Suprapubic skin (tissue), 4 donors: ENCODE results near the gene MORN4. TPM values are rescaled to one million over a fixed set of nuclear protein-coding genes. Genes with fewer than 3 reads are reported as not detected.

ENCODE experiments used
- DNase-seq, 2 donors: peaks; one replicate each; pipeline ENCODE4 v3.0.0-alpha.2; 2019; ENCODE audit warnings: low spot score in 2 of 2
- H3K27ac ChIP-seq: fragments of 200-600 bp; sonication (generic); one replicate; pipeline ENCODE4 v1.5.1; 2019
- H3K27me3 ChIP-seq: fragments of 200-600 bp; sonication (generic); one replicate; pipeline ENCODE4 v1.5.1; 2019
- H3K36me3 ChIP-seq: fragments of 200-600 bp; sonication (generic); one replicate; pipeline ENCODE4 v1.5.1; 2019
- H3K4me1 ChIP-seq: fragments of 200-600 bp; sonication (generic); one replicate; pipeline ENCODE4 v1.5.1; 2019
- H3K4me3 ChIP-seq: fragments of 200-600 bp; sonication (generic); one replicate; pipeline ENCODE4 v1.5.1; 2019; ENCODE audit warnings: mild to moderate bottlenecking
- H3K9me3 ChIP-seq: fragments of 200-600 bp; sonication (generic); one replicate; pipeline ENCODE4 v1.5.1; 2019
- CTCF ChIP-seq, 2 donors: fragments of 200-600 bp in 1 of 2; fragments of 450-650 bp in 1 of 2; sonication (generic) in 1 of 2; IDR thresholded peaks; one replicate each; pipeline ENCODE4 v1.5.1; 2016 to 2019; ENCODE audit warnings: antibody characterized with exemption in 2 of 2, mild to moderate bottlenecking in 1 of 2, moderate library complexity in 1 of 2
- EP300 ChIP-seq: sonication (generic); formaldehyde crosslinking; IDR thresholded peaks from one replicate; pipeline ENCODE4 v1.6.1; 2017; ENCODE audit warnings: antibody characterized with exemption
- POLR2A ChIP-seq, 2 donors: fragments of 450-650 bp; IDR thresholded peaks; one replicate each; pipeline ENCODE4 v1.6.1; 2017; ENCODE audit warnings: antibody characterized with exemption in 2 of 2, mild to moderate bottlenecking in 2 of 2, moderate library complexity in 2 of 2
- POLR2AphosphoS5 ChIP-seq, 3 donors: sonication (generic); formaldehyde crosslinking; IDR thresholded peaks; one replicate each; pipeline ENCODE4 v1.6.1; 2017; ENCODE audit warnings: antibody characterized with exemption in 3 of 3
- WGBS: methylation state at CpG from one replicate; pipeline ENCODE4 v1.1.5; 2018; 5-methylcytosine and 5-hydroxymethylcytosine counted together
- total RNA-seq, 4 donors: library from RNA; depleted of rRNA; stranded (reverse); fragments of >200 nt; gene quantifications; one replicate each; pipeline ENCODE4 v1.1.0, GENCODE V29; 2016

MORN4 gene
- total RNA-seq, 4 donors from 2014 or later = 1.3 to 5.6 (median 2.4) TPM

- H3K4me3 ChIP-seq = no peak overlapping the region
- TF ChIP-seq CTCF (IDR thresholded peaks at IDR 0.05) = no peak
- TF ChIP-seq POLR2AphosphoS5 (IDR thresholded peaks at IDR 0.05) = peak in 1 of 3 donors; percentile 12
- peak; percentile 84 for TF ChIP-seq EP300
- no peaks in the 10 kb centered on the region for H3K36me3 ChIP-seq
- no peaks in the 10 kb centered on the region for H3K9me3 ChIP-seq
- H3K4me1 ChIP-seq = peaks cover 24% of the 10 kb centered on the region
- WGBS = 39% methylated on average over 10 of the region's 10 CpGs
- peak overlapping the region; percentile 72 for H3K27ac ChIP-seq
- H3K27me3 ChIP-seq = no peaks in the 10 kb centered on the region
- DNase-seq = no peak
Observed at GRCh38 chr10:97596101-97597082, 36.9 kb downstream of the MORN4 start.

GRCh38 chr10:97593421-97593820, 39.9 kb downstream of the MORN4 start:
- Histone ChIP-seq H3K36me3 (no peaks in the 10 kb centered on the region), H3K4me1 (peaks cover 24% of the 10 kb centered on the region), H3K9me3 (no peaks in the 10 kb centered on the region), H3K27ac (no peak overlapping the region), H3K27me3 (no peaks in the 10 kb centered on the region), H3K4me3 (no peak overlapping the region)
- DNase-seq = no peak
- TF ChIP-seq POLR2A (IDR thresholded peaks at IDR 0.05) (no peak), POLR2AphosphoS5 (IDR thresholded peaks at IDR 0.05) (no peak), EP300 (no peak), CTCF (IDR thresholded peaks at IDR 0.05) (no peak)
- WGBS = 33% methylated on average over 4 of the region's 4 CpGs

- WGBS = 78% methylated on average over 4 of the region's 5 CpGs
- TF ChIP-seq POLR2AphosphoS5 (IDR thresholded peaks at IDR 0.05) = no peak
- no peak for TF ChIP-seq POLR2A (IDR thresholded peaks at IDR 0.05)
- no peak for TF ChIP-seq EP300
- no peak for TF ChIP-seq CTCF (IDR thresholded peaks at IDR 0.05)
Observed at GRCh38 chr10:97590748-97591495, 42.4 kb downstream of the MORN4 start.

GRCh38 chr10:97590082-97590747, 43.1 kb downstream of the MORN4 start:
- no peak for DNase-seq
- H3K4me3 ChIP-seq = no peak overlapping the region
- no peaks in the 10 kb centered on the region for H3K9me3 ChIP-seq
- no peak overlapping the region for H3K27ac ChIP-seq
- TF ChIP-seq EP300 (no peak), CTCF (IDR thresholded peaks at IDR 0.05) (no peak), POLR2A (IDR thresholded peaks at IDR 0.05) (no peak), POLR2AphosphoS5 (IDR thresholded peaks at IDR 0.05) (no peak)
- H3K36me3 ChIP-seq = no peaks in the 10 kb centered on the region
- 86% methylated on average over 9 of the region's 15 CpGs for WGBS
- H3K27me3 ChIP-seq = no peaks in the 10 kb centered on the region
- H3K4me1 ChIP-seq = peaks cover 5% of the 10 kb centered on the region

More at GRCh38 chr10:97590748-97591495, 42.4 kb downstream of the MORN4 start:
- H3K27me3 ChIP-seq = no peaks in the 10 kb centered on the region
- DNase-seq = no peak
- no peak overlapping the region for H3K4me3 ChIP-seq
- peaks cover 12% of the 10 kb centered on the region for H3K4me1 ChIP-seq
- no peaks in the 10 kb centered on the region for H3K9me3 ChIP-seq
- no peaks in the 10 kb centered on the region for H3K36me3 ChIP-seq
- no peak overlapping the region for H3K27ac ChIP-seq
